ENCODE results near the gene MYBPC2.

- TF ChIP-seq EP300 (IDR thresholded peaks at IDR 0.05; ENCODE audit: borderline replicate concordance in 1 of 2, low read depth in 1 of 2, low read length in 1 of 2) (no peak), CTCF (IDR thresholded peaks at IDR 0.05) (no peak), TAF1 (IDR thresholded peaks at IDR 0.05; ENCODE audit: borderline replicate concordance, low read depth, low read length) (no peak), RXRA (IDR thresholded peaks at IDR 0.05; ENCODE audit: borderline replicate concordance, low read depth) (no peak), FOXJ3 (CRISPR knock-in tag; IDR thresholded peaks at IDR 0.05) (no peak), SIN3A (IDR thresholded peaks at IDR 0.05; ENCODE audit: borderline replicate concordance, low read depth, low read length) (no peak)
- TF ChIP-seq, protein P1, sequence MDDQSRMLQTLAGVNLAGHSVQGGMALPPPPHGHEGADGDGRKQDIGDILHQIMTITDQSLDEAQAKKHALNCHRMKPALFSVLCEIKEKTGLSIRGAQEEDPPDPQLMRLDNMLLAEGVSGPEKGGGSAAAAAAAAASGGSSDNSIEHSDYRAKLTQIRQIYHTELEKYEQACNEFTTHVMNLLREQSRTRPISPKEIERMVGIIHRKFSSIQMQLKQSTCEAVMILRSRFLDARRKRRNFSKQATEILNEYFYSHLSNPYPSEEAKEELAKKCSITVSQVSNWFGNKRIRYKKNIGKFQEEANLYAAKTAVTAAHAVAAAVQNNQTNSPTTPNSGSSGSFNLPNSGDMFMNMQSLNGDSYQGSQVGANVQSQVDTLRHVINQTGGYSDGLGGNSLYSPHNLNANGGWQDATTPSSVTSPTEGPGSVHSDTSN (IDR thresholded peaks at IDR 0.05), result no peak
Measured at GRCh38 chr19:50434525-50434924, 1.8 kb downstream of the MYBPC2 start.

All from SK-N-SH (cell line).